ENCODE results near the gene NKG7. TPM values are rescaled to one million over a fixed set of nuclear protein-coding genes. Genes with fewer than 3 reads are reported as not detected.

Gene NKG7
- total and polyA plus RNA-seq, 9 donors: 0.40 to 4.4 (median 1.6) TPM

DNA sequence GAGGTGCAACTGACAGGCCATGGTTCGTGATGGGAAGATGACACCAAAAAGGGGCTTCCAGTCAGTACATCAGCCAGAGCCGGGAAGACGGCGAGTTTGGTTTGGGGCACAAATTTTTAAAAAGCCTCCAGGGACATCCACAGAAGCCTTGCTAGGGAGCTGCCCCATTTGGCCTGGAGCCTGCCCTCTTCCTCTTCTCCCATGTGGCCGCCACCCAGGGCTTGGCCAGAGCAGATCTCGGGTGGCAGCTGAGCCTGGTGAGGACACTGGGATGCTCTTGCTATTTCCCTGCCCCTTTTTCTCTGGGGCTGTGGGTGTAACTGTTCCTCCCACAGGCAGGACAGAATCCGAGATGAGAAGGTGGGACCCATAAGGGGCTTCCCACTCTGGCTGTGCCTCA, 14.5 kb downstream of the NKG7 start:
- Histone ChIP-seq H3K27ac (no peak overlapping the region), H3K9me3 (no peaks in the 10 kb centered on the region), H3K4me3 (no peak overlapping the region), H3K4me1 (ENCODE audit: insufficient read depth) (no peaks in the 10 kb centered on the region), H3K27me3 (no peaks in the 10 kb centered on the region), H3K36me3 (no peaks in the 10 kb centered on the region)
- no peak for DNase-seq
- 87 to 90% (median 88%) methylated on average over 7 of the region's 7 CpGs for WGBS, 3 donors
- TF ChIP-seq, protein P1, sequence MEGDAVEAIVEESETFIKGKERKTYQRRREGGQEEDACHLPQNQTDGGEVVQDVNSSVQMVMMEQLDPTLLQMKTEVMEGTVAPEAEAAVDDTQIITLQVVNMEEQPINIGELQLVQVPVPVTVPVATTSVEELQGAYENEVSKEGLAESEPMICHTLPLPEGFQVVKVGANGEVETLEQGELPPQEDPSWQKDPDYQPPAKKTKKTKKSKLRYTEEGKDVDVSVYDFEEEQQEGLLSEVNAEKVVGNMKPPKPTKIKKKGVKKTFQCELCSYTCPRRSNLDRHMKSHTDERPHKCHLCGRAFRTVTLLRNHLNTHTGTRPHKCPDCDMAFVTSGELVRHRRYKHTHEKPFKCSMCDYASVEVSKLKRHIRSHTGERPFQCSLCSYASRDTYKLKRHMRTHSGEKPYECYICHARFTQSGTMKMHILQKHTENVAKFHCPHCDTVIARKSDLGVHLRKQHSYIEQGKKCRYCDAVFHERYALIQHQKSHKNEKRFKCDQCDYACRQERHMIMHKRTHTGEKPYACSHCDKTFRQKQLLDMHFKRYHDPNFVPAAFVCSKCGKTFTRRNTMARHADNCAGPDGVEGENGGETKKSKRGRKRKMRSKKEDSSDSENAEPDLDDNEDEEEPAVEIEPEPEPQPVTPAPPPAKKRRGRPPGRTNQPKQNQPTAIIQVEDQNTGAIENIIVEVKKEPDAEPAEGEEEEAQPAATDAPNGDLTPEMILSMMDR (IDR thresholded peaks at IDR 0.05): no peak
- TF ChIP-seq EP300 (IDR thresholded peaks at IDR 0.05) (no peak), POLR2A (IDR thresholded peaks at IDR 0.05) (no peak)
- intact Hi-C loops (cut with DNase I): no loop called here

DNA sequence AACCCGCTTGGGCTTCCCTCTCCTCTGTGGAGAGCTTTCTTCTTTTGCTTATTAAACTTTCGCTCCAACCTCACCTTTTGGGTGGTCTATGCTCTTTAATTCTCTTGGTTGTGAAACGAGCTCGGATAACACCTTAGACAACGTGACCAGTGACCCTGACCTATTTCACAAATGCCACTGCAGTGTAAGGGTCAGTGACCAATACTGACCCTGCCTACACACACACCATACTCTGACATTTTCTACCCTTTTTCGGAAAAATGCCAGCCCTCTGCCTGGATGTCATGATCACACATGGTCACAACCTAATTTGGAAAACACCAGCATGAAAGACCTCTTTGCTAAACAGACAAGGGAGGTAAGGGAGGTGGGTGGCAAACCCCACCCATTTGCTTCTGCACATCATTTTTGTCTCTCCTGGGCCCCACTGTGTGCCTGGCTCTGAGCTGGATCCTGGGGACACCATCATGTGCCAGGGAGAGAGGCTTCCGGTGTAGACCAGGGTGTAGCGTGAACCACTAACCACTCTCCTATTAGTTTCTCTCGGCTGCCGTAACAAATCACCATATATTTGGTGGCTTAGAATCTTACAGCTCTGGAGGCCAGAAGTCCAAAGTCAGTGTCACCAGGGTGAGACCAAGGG, 16.2 kb downstream of the NKG7 start:
- no peaks in the 10 kb centered on the region for H3K9me3 ChIP-seq
- no peak for DNase-seq
- no peak overlapping the region for H3K27ac ChIP-seq
- TF ChIP-seq POLR2A (IDR thresholded peaks at IDR 0.05): no peak
- no peak for TF ChIP-seq EP300 (IDR thresholded peaks at IDR 0.05)
- TF ChIP-seq, protein P1 (IDR thresholded peaks at IDR 0.05): no peak
- H3K36me3 ChIP-seq: no peaks in the 10 kb centered on the region
- no peaks in the 10 kb centered on the region for H3K4me1 ChIP-seq (ENCODE audit: insufficient read depth)
- H3K27me3 ChIP-seq: no peaks in the 10 kb centered on the region
- no peak overlapping the region for H3K4me3 ChIP-seq
- 95 to 98% (median 97%) methylated on average over 10 of the region's 10 CpGs for WGBS, 3 donors
- intact Hi-C loops (cut with DNase I): no loop called here

DNA sequence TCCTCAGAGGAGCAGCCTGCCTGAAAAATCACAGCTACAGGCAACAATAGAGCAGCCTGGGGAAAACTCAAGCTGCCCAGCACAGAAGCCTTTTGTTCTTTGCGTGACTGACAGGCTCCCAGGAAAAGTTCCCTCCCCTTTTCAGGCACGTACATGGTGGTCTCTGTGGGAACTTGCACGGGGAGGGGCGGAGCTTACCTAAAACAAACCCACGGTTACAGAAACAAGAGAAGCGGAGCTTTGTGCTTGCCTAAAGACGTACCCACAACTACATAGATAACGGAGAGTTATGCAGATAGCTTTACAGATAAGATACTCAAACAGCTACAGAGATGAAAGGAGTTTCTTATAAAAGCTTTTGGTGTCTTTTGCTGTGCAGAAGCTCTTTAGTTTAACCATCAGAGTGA, 17.7 kb downstream of the NKG7 start:
- Histone ChIP-seq H3K27ac (no peak overlapping the region), H3K9me3 (no peaks in the 10 kb centered on the region), H3K27me3 (no peaks in the 10 kb centered on the region), H3K36me3 (no peaks in the 10 kb centered on the region), H3K4me1 (ENCODE audit: insufficient read depth) (no peaks in the 10 kb centered on the region), H3K4me3 (no peak overlapping the region)
- WGBS, 3 donors: 40 to 50% (median 41%) methylated on average over 8 of the region's 8 CpGs
- no peak for DNase-seq
- TF ChIP-seq, protein P1 (IDR thresholded peaks at IDR 0.05): no peak
- intact Hi-C loops (cut with DNase I): no loop called here

DNA sequence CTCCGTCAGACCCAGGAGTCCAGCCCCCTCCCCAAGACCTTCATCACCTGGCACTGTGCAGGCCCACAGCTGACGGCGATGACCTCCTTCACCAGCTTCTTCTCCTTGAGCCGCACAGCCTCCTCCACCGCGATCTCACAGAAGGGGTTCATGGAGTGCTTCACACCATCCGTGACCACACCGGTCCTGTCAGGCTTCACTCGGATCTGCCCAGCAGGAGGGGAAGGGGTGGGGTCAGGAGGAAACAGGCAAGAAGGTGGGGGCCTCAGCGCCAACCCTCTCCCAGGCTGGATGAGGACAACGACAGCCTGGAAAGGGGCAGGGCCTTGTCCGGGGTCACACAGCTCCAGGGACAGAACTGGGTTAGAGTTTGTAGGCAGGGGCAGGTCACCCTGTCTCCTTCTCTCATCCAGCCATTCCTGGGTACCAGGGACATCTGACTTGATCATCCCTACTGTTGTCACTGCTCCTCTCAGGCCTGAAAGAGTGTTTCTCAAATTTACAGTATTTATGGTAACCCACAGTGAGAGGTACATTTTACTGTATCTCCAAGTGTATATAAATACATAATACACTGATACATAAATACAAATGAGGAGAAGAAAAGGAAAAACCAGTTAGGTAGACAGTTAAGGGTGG, 18.2 kb downstream of the NKG7 start:
- intact Hi-C loops (cut with DNase I): no loop called here
- 58 to 67% (median 67%) methylated on average over 12 of the region's 12 CpGs for WGBS, 3 donors
- H3K27ac ChIP-seq: no peak overlapping the region
- no peaks in the 10 kb centered on the region for H3K9me3 ChIP-seq
- no peak for DNase-seq
- no peaks in the 10 kb centered on the region for H3K36me3 ChIP-seq
- no peaks in the 10 kb centered on the region for H3K27me3 ChIP-seq
- no peaks in the 10 kb centered on the region for H3K4me1 ChIP-seq (ENCODE audit: insufficient read depth)
- no peak overlapping the region for H3K4me3 ChIP-seq
- TF ChIP-seq POLR2A (IDR thresholded peaks at IDR 0.05) (no peak), EP300 (IDR thresholded peaks at IDR 0.05) (no peak)
- TF ChIP-seq, protein P1 (IDR thresholded peaks at IDR 0.05): no peak
